Ishikawa (cell line): Measurements from ENCODE around the gene CHIA.

Source experiments
- CEBPB ChIP-seq: IDR thresholded peaks from 2 replicates; pipeline ENCODE4 v1.6.1; 2012
- CREB1 ChIP-seq: IDR thresholded peaks from 2 replicates; pipeline ENCODE4 v1.6.1; 2012; ENCODE audit warnings: low read depth
- EGR1 ChIP-seq: IDR thresholded peaks from 2 replicates; pipeline ENCODE4 v1.6.1; 2012
- EP300 ChIP-seq: IDR thresholded peaks from 2 replicates; pipeline ENCODE4 v1.6.1; 2012; ENCODE audit warnings: borderline replicate concordance
- FOXM1 ChIP-seq: IDR thresholded peaks from 2 replicates; pipeline ENCODE4 v1.6.1; 2012; ENCODE audit warnings: low read depth, borderline replicate concordance
- MAX ChIP-seq: IDR thresholded peaks from 2 replicates; pipeline ENCODE4 v1.6.1; 2012
- NFIC ChIP-seq: IDR thresholded peaks from 2 replicates; pipeline ENCODE4 v1.6.1; 2012
- RAD21 ChIP-seq: IDR thresholded peaks from 2 replicates; pipeline ENCODE4 v1.6.1; 2012; ENCODE audit warnings: low read depth
- REST ChIP-seq: IDR thresholded peaks from 2 replicates; pipeline ENCODE4 v1.6.1; 2012; ENCODE audit warnings: low read depth, mild to moderate bottlenecking
- TAF1 ChIP-seq: IDR thresholded peaks from 2 replicates; pipeline ENCODE4 v1.6.1; 2012; ENCODE audit warnings: low read depth, mild to moderate bottlenecking
- TCF12 ChIP-seq: IDR thresholded peaks from 2 replicates; pipeline ENCODE4 v1.6.1; 2012; ENCODE audit warnings: low read depth
- TEAD4 ChIP-seq: IDR thresholded peaks from 2 replicates; pipeline ENCODE4 v1.6.1; 2012
- YY1 ChIP-seq: IDR thresholded peaks from 2 replicates; pipeline ENCODE4 v1.6.1; 2012; ENCODE audit warnings: low read depth
- ZBTB7A ChIP-seq: IDR thresholded peaks from 2 replicates; pipeline ENCODE4 v1.6.1; 2012; ENCODE audit warnings: low read depth
- TF ChIP-seq, protein P1 (sequence below): IDR thresholded peaks from 2 replicates; pipeline ENCODE4 v1.6.1; 2012

The CHIA gene

DNA sequence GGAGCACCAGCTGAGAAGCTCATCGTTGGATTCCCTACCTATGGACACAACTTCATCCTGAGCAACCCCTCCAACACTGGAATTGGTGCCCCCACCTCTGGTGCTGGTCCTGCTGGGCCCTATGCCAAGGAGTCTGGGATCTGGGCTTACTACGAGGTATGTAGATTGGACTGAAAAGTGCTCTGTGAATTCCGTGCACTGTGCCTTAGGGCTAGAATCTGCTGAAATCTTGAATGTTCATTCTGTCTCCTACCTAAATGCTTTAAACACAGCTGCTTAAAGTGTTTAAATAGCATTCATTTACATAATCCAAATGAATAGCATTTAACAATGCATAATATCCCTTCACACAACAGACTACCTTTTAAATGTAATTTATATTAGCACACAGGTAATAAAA is 27.9 kb downstream of the CHIA start:
- TF ChIP-seq MAX, result no peak
- TF ChIP-seq, protein P1, sequence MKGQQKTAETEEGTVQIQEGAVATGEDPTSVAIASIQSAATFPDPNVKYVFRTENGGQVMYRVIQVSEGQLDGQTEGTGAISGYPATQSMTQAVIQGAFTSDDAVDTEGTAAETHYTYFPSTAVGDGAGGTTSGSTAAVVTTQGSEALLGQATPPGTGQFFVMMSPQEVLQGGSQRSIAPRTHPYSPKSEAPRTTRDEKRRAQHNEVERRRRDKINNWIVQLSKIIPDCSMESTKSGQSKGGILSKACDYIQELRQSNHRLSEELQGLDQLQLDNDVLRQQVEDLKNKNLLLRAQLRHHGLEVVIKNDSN, result no peak
- no peak for TF ChIP-seq FOXM1
- TF ChIP-seq ZBTB7A, result no peak

DNA sequence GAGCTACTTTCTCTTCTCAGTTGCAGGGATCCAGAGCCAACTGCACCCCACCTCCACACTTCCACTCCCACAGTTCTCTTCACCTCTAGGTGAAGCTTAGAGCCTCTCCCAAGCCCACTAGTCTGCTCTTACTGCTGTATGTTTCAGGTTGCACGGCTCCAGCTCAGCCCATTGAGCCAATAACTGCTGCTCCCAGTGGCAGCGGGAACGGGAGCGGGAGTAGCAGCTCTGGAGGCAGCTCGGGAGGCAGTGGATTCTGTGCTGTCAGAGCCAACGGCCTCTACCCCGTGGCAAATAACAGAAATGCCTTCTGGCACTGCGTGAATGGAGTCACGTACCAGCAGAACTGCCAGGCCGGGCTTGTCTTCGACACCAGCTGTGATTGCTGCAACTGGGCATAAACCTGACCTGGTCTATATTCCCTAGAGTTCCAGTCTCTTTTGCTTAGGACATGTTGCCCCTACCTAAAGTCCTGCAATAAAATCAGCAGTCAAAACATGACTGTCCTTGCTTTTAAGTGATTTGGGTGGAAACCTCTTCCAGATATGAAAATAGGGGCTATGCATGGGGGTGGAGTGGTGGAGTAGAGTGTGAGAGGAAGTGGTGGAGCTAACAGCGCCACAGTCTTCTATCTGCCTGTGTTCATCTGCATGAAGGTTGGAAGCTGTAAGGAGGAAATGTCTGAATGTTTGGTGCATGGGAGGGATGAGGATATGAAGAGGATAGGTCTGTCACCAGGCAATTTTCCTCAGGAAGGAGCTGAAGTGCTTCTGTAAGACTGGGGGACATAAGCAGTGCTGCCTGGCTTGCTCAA is 29.6 kb downstream of the CHIA start:
- TF ChIP-seq, protein P1, result no peak
- TF ChIP-seq RAD21 (no peak), YY1 (no peak)

GRCh38 chr1:111323231-111323630 is 32.6 kb downstream of the CHIA start:
- TF ChIP-seq TCF12 (no peak), TEAD4 (no peak), EP300 (no peak), EGR1 (no peak), TAF1 (no peak), FOXM1 (no peak), NFIC (no peak), CREB1 (no peak), RAD21 (no peak), YY1 (no peak), ZBTB7A (no peak), CEBPB (no peak), REST (no peak), MAX (no peak)
- TF ChIP-seq, protein P1, result no peak

DNA sequence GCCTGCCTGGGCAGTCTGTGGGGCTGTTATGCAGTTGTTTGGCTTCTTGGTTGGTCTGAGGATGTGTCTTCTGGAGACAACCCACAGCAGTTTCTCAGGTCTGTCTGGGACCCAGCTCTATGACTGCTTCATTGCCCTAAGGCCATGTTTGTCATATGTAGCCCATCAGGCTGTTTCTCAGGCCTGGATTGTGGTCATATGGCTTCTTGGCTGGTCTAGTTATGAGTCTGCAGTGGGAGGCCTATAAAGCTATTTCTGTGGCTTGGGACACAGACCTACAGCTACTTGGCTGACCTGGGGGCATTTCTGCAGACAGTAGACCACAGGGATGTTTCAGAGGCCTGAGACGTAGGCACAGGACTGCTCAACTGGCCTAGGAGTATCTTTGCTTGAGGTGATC is 41.5 kb downstream of the CHIA start:
- no peak for TF ChIP-seq CEBPB
- TF ChIP-seq NFIC, result no peak
- no peak for TF ChIP-seq REST
- no peak for TF ChIP-seq EP300
- no peak for TF ChIP-seq FOXM1
- TF ChIP-seq, protein P1, result no peak
- no peak for TF ChIP-seq EGR1
- no peak for TF ChIP-seq ZBTB7A
- no peak for TF ChIP-seq TCF12

GRCh38 chr1:111334169-111334568 is 43.5 kb downstream of the CHIA start:
- TF ChIP-seq RAD21, result peak; percentile 76
- TF ChIP-seq, protein P1, result no peak
